H1 (cell line): ENCODE data around the gene OR2A12. TPM values are rescaled to one million over a fixed set of nuclear protein-coding genes. Genes with fewer than 3 reads are reported as not detected.

ENCODE experiments used
- ATF2 ChIP-seq: IDR thresholded peaks from 2 replicates; pipeline ENCODE4 v1.6.1; 2012; ENCODE audit warnings: low read length, inconsistent platforms
- CBX8 ChIP-seq: fragments of 300-800, 300-1000 bp; sonication (generic); IDR thresholded peaks from 2 replicates; pipeline ENCODE4 v1.7.1; 2016; ENCODE audit warnings: low read depth, low read length, borderline replicate concordance
- EGR1 ChIP-seq: IDR thresholded peaks from 2 replicates; pipeline ENCODE4 v1.6.1; 2011; ENCODE audit warnings: low read depth, low read length, borderline replicate concordance
- POLR2A ChIP-seq, 2 experiments: IDR thresholded peaks; 1 replicate in 1 of 2; 2 replicates in 1 of 2; pipeline ENCODE4 v1.6.1; 2011; ENCODE audit warnings: low read depth in 2 of 2, low read length in 2 of 2, mild to moderate bottlenecking in 2 of 2; ENCODE audit errors: control extremely low read depth in 1 of 2
- polyA plus RNA-seq, 7 experiments: library from polyadenylated mRNA; depleted of rRNA in 3 of 7; stranded (reverse) in 5 of 7; unstranded in 2 of 7; fragments of >200 nt in 5 of 7; fragments of 200-250 nt in 2 of 7; gene quantifications; 1 replicate in 5 of 7; 2 replicates in 1 of 7; 4 replicates in 1 of 7; pipeline versions ENCODE4 v1.2.1 to v1.2.3, GENCODE V29; 2011 to 2013; ENCODE audit warnings: missing spikeins in 2 of 7, mixed read lengths in 2 of 7
- total RNA-seq: library from RNA; stranded (reverse); fragmentation: NEBNext Ultra II Directional; extraction: Animal tissue kit (Norgen Biotek cat#: 25700); gene quantifications from 2 replicates; pipeline ENCODE4 v1.2.1, GENCODE V29; 2021

OR2A12 gene
- total and polyA plus RNA-seq, 2 of the 8 experiments (the other 6 are each of a cell fraction or from before 2014, with no cell fraction given): not detected

DNA sequence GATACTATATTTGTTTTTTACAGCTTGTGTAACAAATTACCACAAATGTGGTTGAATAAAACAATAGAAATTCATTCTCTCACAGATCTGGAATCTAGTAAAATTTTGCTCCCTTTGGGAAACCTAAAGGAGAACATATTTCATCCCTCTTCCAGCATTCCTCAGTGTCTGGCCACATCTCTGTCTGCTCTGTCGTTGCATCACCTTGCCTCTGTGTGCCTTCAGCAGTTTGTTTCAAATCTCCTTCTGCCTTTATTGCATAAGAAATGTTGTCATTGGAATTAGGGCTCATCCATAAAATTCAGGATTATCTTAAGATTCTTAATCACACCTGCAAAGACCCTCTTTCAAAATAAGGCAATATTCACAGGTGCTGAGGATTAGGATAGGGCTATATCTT is 51.4 kb downstream of the OR2A12 start (continued):
- TF ChIP-seq ATF2 (no peak), EGR1 (no peak), CBX8 (no peak), POLR2A (IDR thresholded peaks at IDR 0.05; ENCODE audit: control extremely low read depth in 1 of 2, low read depth in 2 of 2, low read length in 2 of 2) (no peak)
